Esophagus muscularis mucosa (tissue), 4 donors: ENCODE data around the gene ZNF90. TPM values are rescaled to one million over a fixed set of nuclear protein-coding genes. Genes with fewer than 3 reads are reported as not detected.

ENCODE experiments used
- DNase-seq: peaks from one replicate; pipeline ENCODE4 v3.0.0-alpha.2; 2017; ENCODE audit errors: extremely low spot score
- H3K27ac ChIP-seq, 4 donors: fragments of 200-600 bp; sonication (generic); replicated peaks in 1 of 4; 1 replicate in 3 of 4; 2 replicates in 1 of 4; pipeline ENCODE4 v1.5.1; 2016 to 2019; ENCODE audit warnings: mild to moderate bottlenecking in 1 of 4
- H3K27me3 ChIP-seq, 4 donors: fragments of 200-600 bp; sonication (generic); one replicate each; pipeline versions ENCODE4 v1.5.1 to v1.6.0; 2016 to 2019
- H3K36me3 ChIP-seq, 4 donors: fragments of 200-600 bp; sonication (generic); one replicate each; pipeline ENCODE4 v1.5.1; 2016 to 2019
- H3K4me1 ChIP-seq, 4 donors: fragments of 200-600 bp; sonication (generic); one replicate each; pipeline ENCODE4 v1.5.1; 2016 to 2019
- H3K4me3 ChIP-seq, 4 donors: fragments of 200-600 bp; sonication (generic); 1 replicate in 2 of 4; 2 replicates in 2 of 4; pipeline ENCODE4 v1.5.1; 2016 to 2019; ENCODE audit warnings: mild to moderate bottlenecking in 4 of 4, moderate library complexity in 1 of 4
- H3K9me3 ChIP-seq, 4 donors: fragments of 200-600 bp; sonication (generic); 1 replicate in 3 of 4; 2 replicates in 1 of 4; pipeline ENCODE4 v1.5.1; 2016 to 2019
- EP300 ChIP-seq: sonication (generic); formaldehyde crosslinking; IDR thresholded peaks from one replicate; pipeline ENCODE4 v1.6.1; 2017; ENCODE audit warnings: antibody characterized with exemption
- POLR2A ChIP-seq: fragments of 450-650 bp; IDR thresholded peaks from one replicate; pipeline ENCODE4 v1.6.1; 2017; ENCODE audit warnings: antibody characterized with exemption, moderate library complexity, mild to moderate bottlenecking, low read depth
- POLR2AphosphoS5 ChIP-seq, 2 donors: sonication (generic); formaldehyde crosslinking; IDR thresholded peaks; one replicate each; pipeline ENCODE4 v1.6.1; 2017; ENCODE audit warnings: antibody characterized with exemption in 2 of 2
- WGBS: methylation state at CpG from one replicate; pipeline ENCODE4 v1.1.5; 2018; 5-methylcytosine and 5-hydroxymethylcytosine counted together
- intact Hi-C: fragments of 100-400 bp; cut with DNase I; formaldehyde crosslinking; loops from one replicate; pipeline ENCODE4 v1.15.1; 2023
- total RNA-seq, 4 donors: library from RNA; depleted of rRNA; stranded (reverse); fragments of >200 nt; gene quantifications; one replicate each; pipeline versions ENCODE4 v1.1.0 to v1.2.1, GENCODE V29; 2016
- TF ChIP-seq, protein P1 (sequence below), 3 experiments: fragments of 200-600 bp in 2 of 3; fragments of 450-650 bp in 1 of 3; sonication (generic) in 2 of 3; IDR thresholded peaks; one replicate each; pipeline ENCODE4 v1.5.1; 2017 to 2019; ENCODE audit warnings: antibody characterized with exemption in 3 of 3, mild to moderate bottlenecking in 2 of 3, moderate library complexity in 1 of 3

The ZNF90 gene
- total RNA-seq, 4 donors from 2014 or later, result 0.66 to 1.4 (median 0.77) TPM

- H3K27me3 ChIP-seq, result no peaks in the 10 kb centered on the region
- WGBS, result 87% methylated on average over 4 of the region's 4 CpGs
- H3K36me3 ChIP-seq, result no peaks in the 10 kb centered on the region
These were observed 75.5 kb downstream of the ZNF90 start for GRCh38 chr19:20153281-20153680.

GRCh38 chr19:20154636-20155035 is 76.8 kb downstream of the ZNF90 start:
- H3K9me3 ChIP-seq, result no peaks in the 10 kb centered on the region
- WGBS, result 88% methylated on average over 4 of the region's 4 CpGs
- H3K36me3 ChIP-seq, result no peaks in the 10 kb centered on the region
- H3K4me1 ChIP-seq, result no peaks in the 10 kb centered on the region
- TF ChIP-seq POLR2AphosphoS5 (IDR thresholded peaks at IDR 0.05) (no peak), EP300 (no peak), POLR2A (no peak)
- TF ChIP-seq, protein P1, sequence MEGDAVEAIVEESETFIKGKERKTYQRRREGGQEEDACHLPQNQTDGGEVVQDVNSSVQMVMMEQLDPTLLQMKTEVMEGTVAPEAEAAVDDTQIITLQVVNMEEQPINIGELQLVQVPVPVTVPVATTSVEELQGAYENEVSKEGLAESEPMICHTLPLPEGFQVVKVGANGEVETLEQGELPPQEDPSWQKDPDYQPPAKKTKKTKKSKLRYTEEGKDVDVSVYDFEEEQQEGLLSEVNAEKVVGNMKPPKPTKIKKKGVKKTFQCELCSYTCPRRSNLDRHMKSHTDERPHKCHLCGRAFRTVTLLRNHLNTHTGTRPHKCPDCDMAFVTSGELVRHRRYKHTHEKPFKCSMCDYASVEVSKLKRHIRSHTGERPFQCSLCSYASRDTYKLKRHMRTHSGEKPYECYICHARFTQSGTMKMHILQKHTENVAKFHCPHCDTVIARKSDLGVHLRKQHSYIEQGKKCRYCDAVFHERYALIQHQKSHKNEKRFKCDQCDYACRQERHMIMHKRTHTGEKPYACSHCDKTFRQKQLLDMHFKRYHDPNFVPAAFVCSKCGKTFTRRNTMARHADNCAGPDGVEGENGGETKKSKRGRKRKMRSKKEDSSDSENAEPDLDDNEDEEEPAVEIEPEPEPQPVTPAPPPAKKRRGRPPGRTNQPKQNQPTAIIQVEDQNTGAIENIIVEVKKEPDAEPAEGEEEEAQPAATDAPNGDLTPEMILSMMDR (IDR thresholded peaks at IDR 0.05), result no peak
- no peak overlapping the region for H3K4me3 ChIP-seq
- no peak overlapping the region for H3K27ac ChIP-seq
- DNase-seq, result no peak
- H3K27me3 ChIP-seq, result no peaks in the 10 kb centered on the region
- intact Hi-C loops, result no loop called here

More at GRCh38 chr19:20153281-20153680, 75.5 kb downstream of the ZNF90 start:
- Histone ChIP-seq H3K4me1 (no peaks in the 10 kb centered on the region), H3K27ac (no peak overlapping the region), H3K4me3 (no peak overlapping the region), H3K9me3 (no peaks in the 10 kb centered on the region)
- TF ChIP-seq, protein P1 (IDR thresholded peaks at IDR 0.05), result no peak
- TF ChIP-seq EP300, result no peak
- DNase-seq, result no peak
- intact Hi-C loops, result no loop called here

GRCh38 chr19:20162821-20163220 is 85.0 kb downstream of the ZNF90 start:
- no peak overlapping the region for H3K27ac ChIP-seq
- no peak for DNase-seq
- no peaks in the 10 kb centered on the region for H3K36me3 ChIP-seq
- H3K4me1 ChIP-seq, result peaks cover 2 to 5% (median 3%) of the 10 kb centered on the region in 4 donors
- TF ChIP-seq POLR2A (no peak), EP300 (no peak), POLR2AphosphoS5 (IDR thresholded peaks at IDR 0.05) (no peak)
- TF ChIP-seq, protein P1 (IDR thresholded peaks at IDR 0.05), result no peak
- WGBS, result 77% methylated on average over 3 of the region's 3 CpGs
- no peak overlapping the region for H3K4me3 ChIP-seq
- intact Hi-C loops, result no loop called here
- H3K27me3 ChIP-seq, result no peaks in the 10 kb centered on the region
- no peaks in the 10 kb centered on the region for H3K9me3 ChIP-seq

DNA sequence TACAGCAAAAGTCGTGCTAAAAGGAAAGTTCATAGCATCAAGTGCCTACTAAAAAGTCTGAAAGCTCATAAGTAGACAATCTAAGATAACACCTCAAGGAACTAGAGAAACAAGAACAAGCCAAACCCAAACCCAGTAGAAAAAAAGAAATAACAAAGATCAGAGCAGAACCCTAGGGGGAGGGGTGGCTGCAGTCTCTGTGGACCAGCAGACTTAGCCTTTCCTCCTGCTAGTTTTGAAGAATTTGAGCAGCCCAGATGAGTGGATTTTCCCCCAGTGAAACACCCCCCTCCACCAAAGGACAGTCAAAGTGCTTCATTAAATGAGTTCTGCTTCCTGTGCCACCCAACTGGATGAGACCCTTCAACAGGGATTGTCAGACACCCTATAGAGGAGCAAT is 86.7 kb downstream of the ZNF90 start:
- intact Hi-C loops, result no loop called here
- WGBS, result 90% methylated on average over 1 of the region's 1 CpG
- no peak for DNase-seq
- Histone ChIP-seq H3K4me3 (no peak overlapping the region), H3K9me3 (no peaks in the 10 kb centered on the region), H3K27me3 (no peaks in the 10 kb centered on the region), H3K4me1 (peaks cover 7 to 16% (median 8%) of the 10 kb centered on the region in 4 donors), H3K36me3 (no peaks in the 10 kb centered on the region), H3K27ac (no peak overlapping the region)
- TF ChIP-seq, protein P1 (IDR thresholded peaks at IDR 0.05), result no peak
- TF ChIP-seq EP300, result no peak
- TF ChIP-seq POLR2AphosphoS5 (IDR thresholded peaks at IDR 0.05), result no peak
- no peak for TF ChIP-seq POLR2A

- no peak for TF ChIP-seq POLR2AphosphoS5 (IDR thresholded peaks at IDR 0.05)
- TF ChIP-seq, protein P1 (IDR thresholded peaks at IDR 0.05), result no peak
- no peak for TF ChIP-seq POLR2A
- TF ChIP-seq EP300, result no peak
- no peak for DNase-seq
- Histone ChIP-seq H3K9me3 (no peaks in the 10 kb centered on the region), H3K27me3 (no peaks in the 10 kb centered on the region), H3K36me3 (peaks cover 0 to 10% (median 2%) of the 10 kb centered on the region in 4 donors), H3K4me3 (no peak overlapping the region), H3K27ac (no peak overlapping the region), H3K4me1 (peaks cover 7 to 16% (median 8%) of the 10 kb centered on the region in 4 donors)
- intact Hi-C loops, result no loop called here
- WGBS, result 85% methylated on average over 7 of the region's 7 CpGs
These were observed 88.3 kb downstream of the ZNF90 start for GRCh38 chr19:20165971-20166592.
